ENCODE measurements around the gene PIKFYVE. TPM values are rescaled to one million over a fixed set of nuclear protein-coding genes. Genes with fewer than 3 reads are reported as not detected.

Gene PIKFYVE
- total and polyA plus RNA-seq, 2 donors (not counting 1 experiment from before 2014, with no cell fraction given), result 23.8 to 40.1 TPM

DNA sequence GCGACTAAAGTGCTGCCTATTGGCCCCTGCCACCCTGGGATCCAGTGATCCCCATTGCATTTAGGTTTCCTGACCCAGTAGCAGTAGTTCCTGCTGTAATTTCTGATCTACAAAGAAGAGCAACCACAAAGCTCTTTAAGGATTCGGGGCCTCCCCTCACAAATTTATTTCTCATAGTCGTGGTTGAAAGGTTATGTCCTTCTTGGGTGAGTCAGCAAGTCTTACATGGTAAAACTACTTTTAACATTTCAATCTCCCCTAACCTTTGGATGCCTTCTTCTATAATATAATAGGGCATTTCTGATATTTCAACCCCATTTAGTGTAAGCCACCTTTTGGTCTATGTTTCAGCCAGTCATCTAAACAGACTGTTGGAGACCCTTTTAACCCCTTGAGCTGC is 14.9 kb downstream of the PIKFYVE start:
- no peaks in the 10 kb centered on the region for H4K20me1 ChIP-seq (ENCODE audit: control insufficient read depth, extremely low read depth, insufficient read depth, low read length)
- no peak overlapping the region for H3K27ac ChIP-seq (ENCODE audit: insufficient read depth, low read length)
- no peak for TF ChIP-seq CTCF (conservative IDR thresholded peaks at IDR 0.05 in 1 of 2, IDR thresholded peaks at IDR 0.05 in 1 of 2; ENCODE audit: low read depth in 1 of 2, low read length in 2 of 2)
- TF ChIP-seq EZH2 (IDR thresholded peaks at IDR 0.05; ENCODE audit: low read length, missing control alignments), result no peak
- H2AFZ ChIP-seq (ENCODE audit: low read length), result no peak overlapping the region
- no peaks in the 10 kb centered on the region for H3K9me3 ChIP-seq (ENCODE audit: control insufficient read depth, insufficient read depth, low read depth, low read length)
- peaks cover 4% of the 10 kb centered on the region for H3K4me1 ChIP-seq (ENCODE audit: control insufficient read depth, extremely low read depth, insufficient read depth, low read length)
- H3K4me3 ChIP-seq (replicated peaks in 1 of 4; ENCODE audit: control extremely low read depth in 1 of 4, insufficient read depth in 1 of 4, low read depth in 3 of 4, low read length in 4 of 4), result no peak overlapping the region
- H3K36me3 ChIP-seq (ENCODE audit: control insufficient read depth, insufficient read depth, low read length), result peaks cover 2% of the 10 kb centered on the region
- H3K27me3 ChIP-seq (ENCODE audit: control insufficient read depth, insufficient read depth, low read length), result no peaks in the 10 kb centered on the region
- H3K9ac ChIP-seq (ENCODE audit: insufficient read depth, low read length), result no peak overlapping the region
- H3K4me2 ChIP-seq (ENCODE audit: extremely low read depth, insufficient read depth, low read length), result no peak overlapping the region
- DNase-seq (ENCODE audit: low read depth in 2 of 2), result peak; percentile 59 to 70
- H3K79me2 ChIP-seq (ENCODE audit: control insufficient read depth, insufficient read depth, low read length), result peaks cover 2% of the 10 kb centered on the region

DNA sequence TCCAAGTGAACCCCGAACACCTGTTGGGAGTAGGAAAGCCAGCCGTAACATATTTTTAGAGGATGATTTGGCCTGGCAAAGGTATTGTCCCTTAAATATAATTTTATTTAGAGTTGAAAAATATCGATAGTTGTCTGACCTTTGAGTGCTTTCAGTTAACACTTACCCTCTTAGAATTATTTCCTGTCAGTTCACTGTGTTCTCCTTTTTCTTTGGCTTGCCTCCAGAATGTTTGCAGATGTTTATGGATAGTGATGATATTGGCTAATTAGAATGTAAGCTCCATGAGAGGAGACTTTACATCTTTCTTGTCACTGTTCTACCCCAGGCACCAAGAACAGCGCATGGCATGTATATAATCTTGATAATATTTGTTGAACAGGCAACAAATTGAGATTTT is 19.8 kb downstream of the PIKFYVE start:
- no peak overlapping the region for H3K9ac ChIP-seq (ENCODE audit: insufficient read depth, low read length)
- H3K27me3 ChIP-seq (ENCODE audit: control insufficient read depth, insufficient read depth, low read length), result no peaks in the 10 kb centered on the region
- H2AFZ ChIP-seq (ENCODE audit: low read length), result no peak overlapping the region
- H3K36me3 ChIP-seq (ENCODE audit: control insufficient read depth, insufficient read depth, low read length), result peaks cover 2% of the 10 kb centered on the region
- TF ChIP-seq CTCF (conservative IDR thresholded peaks at IDR 0.05 in 1 of 2, IDR thresholded peaks at IDR 0.05 in 1 of 2; ENCODE audit: low read depth in 1 of 2, low read length in 2 of 2), result no peak
- no peak for TF ChIP-seq EZH2 (IDR thresholded peaks at IDR 0.05; ENCODE audit: low read length, missing control alignments)
- no peak overlapping the region for H3K4me3 ChIP-seq (replicated peaks in 1 of 4; ENCODE audit: control extremely low read depth in 1 of 4, insufficient read depth in 1 of 4, low read depth in 3 of 4, low read length in 4 of 4)
- DNase-seq (ENCODE audit: low read depth in 2 of 2), result no peak
- H3K9me3 ChIP-seq (ENCODE audit: control insufficient read depth, insufficient read depth, low read depth, low read length), result no peaks in the 10 kb centered on the region
- H3K4me1 ChIP-seq (ENCODE audit: control insufficient read depth, extremely low read depth, insufficient read depth, low read length), result no peaks in the 10 kb centered on the region
- peaks cover 2% of the 10 kb centered on the region for H3K79me2 ChIP-seq (ENCODE audit: control insufficient read depth, insufficient read depth, low read length)
- no peaks in the 10 kb centered on the region for H4K20me1 ChIP-seq (ENCODE audit: control insufficient read depth, extremely low read depth, insufficient read depth, low read length)
- H3K27ac ChIP-seq (ENCODE audit: insufficient read depth, low read length), result no peak overlapping the region
- no peak overlapping the region for H3K4me2 ChIP-seq (ENCODE audit: extremely low read depth, insufficient read depth, low read length)

- Histone ChIP-seq H3K4me3 (replicated peaks in 1 of 4; ENCODE audit: control extremely low read depth in 1 of 4, insufficient read depth in 1 of 4, low read depth in 3 of 4, low read length in 4 of 4) (no peak overlapping the region), H3K79me2 (ENCODE audit: control insufficient read depth, insufficient read depth, low read length) (peaks cover 2% of the 10 kb centered on the region), H3K4me2 (ENCODE audit: extremely low read depth, insufficient read depth, low read length) (no peak overlapping the region), H4K20me1 (ENCODE audit: control insufficient read depth, extremely low read depth, insufficient read depth, low read length) (no peaks in the 10 kb centered on the region), H3K9ac (ENCODE audit: insufficient read depth, low read length) (no peak overlapping the region), H3K4me1 (ENCODE audit: control insufficient read depth, extremely low read depth, insufficient read depth, low read length) (no peaks in the 10 kb centered on the region), H3K9me3 (ENCODE audit: control insufficient read depth, insufficient read depth, low read depth, low read length) (no peaks in the 10 kb centered on the region), H3K36me3 (ENCODE audit: control insufficient read depth, insufficient read depth, low read length) (no peaks in the 10 kb centered on the region), H3K27ac (ENCODE audit: insufficient read depth, low read length) (no peak overlapping the region), H2AFZ (ENCODE audit: low read length) (no peak overlapping the region), H3K27me3 (ENCODE audit: control insufficient read depth, insufficient read depth, low read length) (no peaks in the 10 kb centered on the region)
- TF ChIP-seq CTCF (conservative IDR thresholded peaks at IDR 0.05 in 1 of 2, IDR thresholded peaks at IDR 0.05 in 1 of 2; ENCODE audit: low read depth in 1 of 2, low read length in 2 of 2) (no peak), EZH2 (IDR thresholded peaks at IDR 0.05; ENCODE audit: low read length, missing control alignments) (no peak)
- no peak for DNase-seq (ENCODE audit: low read depth in 2 of 2)
Observed at GRCh38 chr2:208294482-208295024, 28.5 kb downstream of the PIKFYVE start.

Data from fibroblast of lung (primary cell).